Peyer's patch (tissue), 4 donors: ENCODE results near the gene RAD51AP1. TPM values are rescaled to one million over a fixed set of nuclear protein-coding genes. Genes with fewer than 3 reads are reported as not detected.

Source experiments
- DNase-seq, 3 donors: peaks; one replicate each; pipeline ENCODE4 v3.0.0-alpha.2; 2017 to 2019
- H3K27ac ChIP-seq, 4 donors: fragments of 200-600 bp; sonication (generic); one replicate each; pipeline ENCODE4 v1.5.1; 2016 to 2019
- H3K27me3 ChIP-seq, 2 donors: fragments of 200-600 bp; sonication (generic); one replicate each; pipeline ENCODE4 v1.5.1; 2019
- H3K36me3 ChIP-seq, 3 donors: fragments of 200-600 bp; sonication (generic); one replicate each; pipeline ENCODE4 v1.5.1; 2016 to 2019
- H3K4me1 ChIP-seq, 4 donors: fragments of 200-600 bp; sonication (generic); one replicate each; pipeline ENCODE4 v1.5.1; 2016 to 2019
- H3K4me3 ChIP-seq, 4 donors: fragments of 200-600 bp; sonication (generic); 1 replicate in 3 of 4; 2 replicates in 1 of 4; pipeline ENCODE4 v1.5.1; 2016 to 2019; ENCODE audit warnings: mild to moderate bottlenecking in 1 of 4
- H3K9me3 ChIP-seq, 4 donors: fragments of 200-600 bp; sonication (generic); one replicate each; pipeline ENCODE4 v1.5.1; 2016 to 2019; ENCODE audit warnings: mild to moderate bottlenecking in 1 of 4
- CTCF ChIP-seq, 6 experiments: fragments of 450-650 bp in 4 of 6; fragments of 200-600 bp in 2 of 6; sonication (generic) in 1 of 6; IDR thresholded peaks; one replicate each; pipeline ENCODE4 v1.5.1; 2017 to 2019; ENCODE audit warnings: antibody characterized with exemption in 6 of 6, mild to moderate bottlenecking in 3 of 6, moderate library complexity in 1 of 6
- POLR2A ChIP-seq, 2 donors: fragments of 450-650 bp; IDR thresholded peaks; one replicate each; pipeline ENCODE4 v1.5.1; 2017; ENCODE audit warnings: antibody characterized with exemption in 2 of 2, mild to moderate bottlenecking in 2 of 2, moderate library complexity in 2 of 2
- total RNA-seq, 4 donors: library from RNA; depleted of rRNA; stranded (reverse); fragments of >200 nt; gene quantifications; one replicate each; pipeline ENCODE4 v1.1.0, GENCODE V29; 2016

The RAD51AP1 gene
- 10 to 100 TPM in 1 of 4 donors, 1 to 10 TPM in 3; 2.3 to 35.5 (median 3.5) TPM for total RNA-seq

- Histone ChIP-seq H3K27me3 (no peaks in the 10 kb centered on the region), H3K9me3 (no peaks in the 10 kb centered on the region), H3K27ac (peak within 1 kb of the TSS; percentile 83 to 94 (median 90)), H3K4me1 (peaks cover 0 to 20% (median 2%) of the 10 kb centered on the region in 4 donors), H3K4me3 (peak within 1 kb of the TSS; percentile 72 to 88 (median 81)), H3K36me3 (peaks cover 0 to 16% (median 0%) of the 10 kb centered on the region in 3 donors)
- TF ChIP-seq POLR2A (IDR thresholded peaks at IDR 0.05) (peak in 1 of 2 donors; percentile 20), CTCF (IDR thresholded peaks at IDR 0.05) (no peak)
- peak; percentile 88 to 96 (median 94) for DNase-seq
Measured at GRCh38 chr12:4538207-4539160, at the start of gene RAD51AP1. Gene RAD51AP1 (plus strand): TSS chr12:4538890. CDS start chr12:4538940, 50 bp downstream.

- no peak overlapping the region for H3K4me3 ChIP-seq
- no peak overlapping the region for H3K27ac ChIP-seq
- no peak for TF ChIP-seq POLR2A (IDR thresholded peaks at IDR 0.05)
- no peak for TF ChIP-seq CTCF (IDR thresholded peaks at IDR 0.05)
- H3K36me3 ChIP-seq: peaks cover 0 to 41% (median 0%) of the 10 kb centered on the region in 3 donors
- DNase-seq: no peak
- no peaks in the 10 kb centered on the region for H3K9me3 ChIP-seq
- no peaks in the 10 kb centered on the region for H3K27me3 ChIP-seq
- H3K4me1 ChIP-seq: no peaks in the 10 kb centered on the region
Measured at GRCh38 chr12:4489556-4489955, 49.1 kb upstream of the RAD51AP1 start.

GRCh38 chr12:4490973-4491372 lies 47.7 kb upstream of the RAD51AP1 start:
- H3K27me3 ChIP-seq: no peaks in the 10 kb centered on the region
- H3K36me3 ChIP-seq: peaks cover 0 to 44% (median 0%) of the 10 kb centered on the region in 3 donors
- H3K4me3 ChIP-seq: no peak overlapping the region
- no peak for DNase-seq
- H3K4me1 ChIP-seq: no peaks in the 10 kb centered on the region
- H3K27ac ChIP-seq: no peak overlapping the region
- no peaks in the 10 kb centered on the region for H3K9me3 ChIP-seq
- TF ChIP-seq POLR2A (IDR thresholded peaks at IDR 0.05) (no peak), CTCF (IDR thresholded peaks at IDR 0.05) (no peak)

GRCh38 chr12:4496145-4496838 lies 42.4 kb upstream of the RAD51AP1 start:
- TF ChIP-seq CTCF (IDR thresholded peaks at IDR 0.05): no peak
- no peak for TF ChIP-seq POLR2A (IDR thresholded peaks at IDR 0.05)
- peaks cover 0 to 43% (median 0%) of the 10 kb centered on the region in 3 donors for H3K36me3 ChIP-seq
- no peaks in the 10 kb centered on the region for H3K27me3 ChIP-seq
- no peaks in the 10 kb centered on the region for H3K4me1 ChIP-seq
- H3K27ac ChIP-seq: no peak overlapping the region
- no peak overlapping the region for H3K4me3 ChIP-seq
- no peak for DNase-seq
- H3K9me3 ChIP-seq: no peaks in the 10 kb centered on the region

- Histone ChIP-seq H3K27ac (no peak overlapping the region), H3K9me3 (no peaks in the 10 kb centered on the region), H3K27me3 (no peaks in the 10 kb centered on the region), H3K4me3 (no peak overlapping the region), H3K4me1 (no peaks in the 10 kb centered on the region), H3K36me3 (peaks cover 0 to 51% (median 0%) of the 10 kb centered on the region in 3 donors)
- no peak for DNase-seq
- no peak for TF ChIP-seq CTCF (IDR thresholded peaks at IDR 0.05)
- no peak for TF ChIP-seq POLR2A (IDR thresholded peaks at IDR 0.05)
Measured at GRCh38 chr12:4499186-4499585, 39.5 kb upstream of the RAD51AP1 start.
